K562 (cell line): ENCODE results near the gene KRT1. TPM values are rescaled to one million over a fixed set of nuclear protein-coding genes. Genes with fewer than 3 reads are reported as not detected.

Source experiments
- polyA plus RNA-seq, 8 experiments: library from polyadenylated mRNA; depleted of rRNA in 4 of 8; stranded (reverse) in 5 of 8; unstranded in 3 of 8; fragments of >200 nt; fragmentation: Nextera tagmentation in 2 of 8; fragmentation: Illumina TruSeq in 1 of 8; extraction: Ambion mirVana in 2 of 8; extraction: Trizol in 1 of 8; gene quantifications; 2 replicates each; pipeline versions ENCODE4 v1.2.1 to v1.2.3, GENCODE V29; 2011 to 2014; ENCODE audit warnings: inconsistent platforms in 1 of 8, missing spikeins in 1 of 8
- total RNA-seq, 7 experiments: library from RNA; depleted of rRNA in 6 of 7; stranded (reverse); fragments of >200 nt in 6 of 7; fragmentation: Illumina TruSeq in 2 of 7; extraction: Trizol in 2 of 7; gene quantifications; 2 replicates each; pipeline versions ENCODE4 v1.2.1 to v1.2.3, GENCODE V29; 2011 to 2021; ENCODE audit warnings: low replicate concordance in 1 of 7

Gene KRT1
- total and polyA plus RNA-seq, 9 of the 15 experiments (the other 6 are each of a cell fraction or from before 2014, with no cell fraction given): 0.18 TPM; not detected in 8

Other genes with a start within 250 kb of the KRT1 start
Only the 7 nearest of the 17 such genes appear.
- gene KRT74, start 106.6 kb downstream of the KRT1 start, total RNA-seq (2014; rRNA removed): not detected in 2 replicates
- gene KRT74, start 106.6 kb downstream of the KRT1 start, total RNA-seq (2014; rRNA removed; fragmentation: Illumina TruSeq; extraction: Trizol): not detected in 2 replicates
- gene KRT74, start 106.6 kb downstream of the KRT1 start, total RNA-seq (2015; rRNA removed; fragmentation: Illumina TruSeq; extraction: Trizol): not detected in 2 replicates
- not detected in 2 replicates for gene KRT74, start 106.6 kb downstream of the KRT1 start, total RNA-seq (2021)
- gene KRT74, start 106.6 kb downstream of the KRT1 start, polyA plus RNA-seq (2011; rRNA removed): not detected in 2 replicates
- not detected in 2 replicates for gene KRT74, start 106.6 kb downstream of the KRT1 start, polyA plus RNA-seq (2014; fragmentation: Illumina TruSeq; extraction: Trizol)
- not detected for gene KRT74, start 106.6 kb downstream of the KRT1 start, polyA plus RNA-seq (2014; fragmentation: Nextera tagmentation; extraction: Ambion mirVana)
- not detected in 2 replicates for gene KRT74, start 106.6 kb downstream of the KRT1 start, polyA plus RNA-seq (2014; rRNA removed)
- gene KRT72, start 78.9 kb downstream of the KRT1 start, total RNA-seq (2014; rRNA removed): not detected in 2 replicates
- gene KRT72, start 78.9 kb downstream of the KRT1 start, total RNA-seq (2014; rRNA removed; fragmentation: Illumina TruSeq; extraction: Trizol): not detected in 2 replicates
- gene KRT72, start 78.9 kb downstream of the KRT1 start, total RNA-seq (2015; rRNA removed; fragmentation: Illumina TruSeq; extraction: Trizol): not detected in 2 replicates
- 0.09 TPM in 1 of 2 replicates, not detected in the other for gene KRT72, start 78.9 kb downstream of the KRT1 start, total RNA-seq (2021)
- not detected in 2 replicates for gene KRT72, start 78.9 kb downstream of the KRT1 start, polyA plus RNA-seq (2011; rRNA removed)
- not detected in 2 replicates for gene KRT72, start 78.9 kb downstream of the KRT1 start, polyA plus RNA-seq (2014; fragmentation: Illumina TruSeq; extraction: Trizol)
- gene KRT72, start 78.9 kb downstream of the KRT1 start, polyA plus RNA-seq (2014; fragmentation: Nextera tagmentation; extraction: Ambion mirVana): not detected
- gene KRT72, start 78.9 kb downstream of the KRT1 start, polyA plus RNA-seq (2014; rRNA removed): not detected in 2 replicates
- gene KRT73, start 61.8 kb downstream of the KRT1 start, total RNA-seq (2014; rRNA removed): 0.14 TPM in 1 of 2 replicates, not detected in the other
- not detected in 2 replicates for gene KRT73, start 61.8 kb downstream of the KRT1 start, total RNA-seq (2014; rRNA removed; fragmentation: Illumina TruSeq; extraction: Trizol)
- gene KRT73, start 61.8 kb downstream of the KRT1 start, total RNA-seq (2015; rRNA removed; fragmentation: Illumina TruSeq; extraction: Trizol): 0.11 and 0.18 TPM in 2 replicates
- not detected in 2 replicates for gene KRT73, start 61.8 kb downstream of the KRT1 start, total RNA-seq (2021)
- not detected in 2 replicates for gene KRT73, start 61.8 kb downstream of the KRT1 start, polyA plus RNA-seq (2011; rRNA removed)
- gene KRT73, start 61.8 kb downstream of the KRT1 start, polyA plus RNA-seq (2014; fragmentation: Illumina TruSeq; extraction: Trizol): 0.09 TPM in 1 of 2 replicates, not detected in the other
- not detected for gene KRT73, start 61.8 kb downstream of the KRT1 start, polyA plus RNA-seq (2014; fragmentation: Nextera tagmentation; extraction: Ambion mirVana)
- 0.13 TPM in 1 of 2 replicates, not detected in the other for gene KRT73, start 61.8 kb downstream of the KRT1 start, polyA plus RNA-seq (2014; rRNA removed)
- gene KRT2, start 28.2 kb downstream of the KRT1 start, total RNA-seq (2014; rRNA removed): 0.04 TPM in 1 of 2 replicates, not detected in the other
- 0.04 and 0.10 TPM in 2 replicates for gene KRT2, start 28.2 kb downstream of the KRT1 start, total RNA-seq (2014; rRNA removed; fragmentation: Illumina TruSeq; extraction: Trizol)
- 0.60 and 0.69 TPM in 2 replicates for gene KRT2, start 28.2 kb downstream of the KRT1 start, total RNA-seq (2015; rRNA removed; fragmentation: Illumina TruSeq; extraction: Trizol)
- gene KRT2, start 28.2 kb downstream of the KRT1 start, total RNA-seq (2021): 0.11 TPM in 1 of 2 replicates, not detected in the other
- gene KRT2, start 28.2 kb downstream of the KRT1 start, polyA plus RNA-seq (2011; rRNA removed): 0.03 and 0.04 TPM in 2 replicates
- 0.06 TPM in 1 of 2 replicates, not detected in the other for gene KRT2, start 28.2 kb downstream of the KRT1 start, polyA plus RNA-seq (2014; fragmentation: Illumina TruSeq; extraction: Trizol)
- under 1 TPM; 0.07 to 0.10 TPM for gene KRT2, start 28.2 kb downstream of the KRT1 start, polyA plus RNA-seq (2014; fragmentation: Nextera tagmentation; extraction: Ambion mirVana)
- gene KRT2, start 28.2 kb downstream of the KRT1 start, polyA plus RNA-seq (2014; rRNA removed): 0.17 TPM in 1 of 2 replicates, not detected in the other
- gene KRT77, start 23.1 kb upstream of the KRT1 start, total RNA-seq (2014; rRNA removed): not detected in 2 replicates
- gene KRT77, start 23.1 kb upstream of the KRT1 start, total RNA-seq (2014; rRNA removed; fragmentation: Illumina TruSeq; extraction: Trizol): not detected in 2 replicates
- not detected in 2 replicates for gene KRT77, start 23.1 kb upstream of the KRT1 start, total RNA-seq (2015; rRNA removed; fragmentation: Illumina TruSeq; extraction: Trizol)
- not detected in 2 replicates for gene KRT77, start 23.1 kb upstream of the KRT1 start, total RNA-seq (2021)
- gene KRT77, start 23.1 kb upstream of the KRT1 start, polyA plus RNA-seq (2011; rRNA removed): not detected in 2 replicates
- gene KRT77, start 23.1 kb upstream of the KRT1 start, polyA plus RNA-seq (2014; fragmentation: Illumina TruSeq; extraction: Trizol): not detected in 2 replicates
- not detected for gene KRT77, start 23.1 kb upstream of the KRT1 start, polyA plus RNA-seq (2014; fragmentation: Nextera tagmentation; extraction: Ambion mirVana)
- not detected in 2 replicates for gene KRT77, start 23.1 kb upstream of the KRT1 start, polyA plus RNA-seq (2014; rRNA removed)
- not detected in 2 replicates for gene KRT76, start 96.9 kb upstream of the KRT1 start, total RNA-seq (2014; rRNA removed)
- not detected in 2 replicates for gene KRT76, start 96.9 kb upstream of the KRT1 start, total RNA-seq (2014; rRNA removed; fragmentation: Illumina TruSeq; extraction: Trizol)
- not detected in 2 replicates for gene KRT76, start 96.9 kb upstream of the KRT1 start, total RNA-seq (2015; rRNA removed; fragmentation: Illumina TruSeq; extraction: Trizol)
- not detected in 2 replicates for gene KRT76, start 96.9 kb upstream of the KRT1 start, total RNA-seq (2021)
- not detected in 2 replicates for gene KRT76, start 96.9 kb upstream of the KRT1 start, polyA plus RNA-seq (2011; rRNA removed)
- not detected in 2 replicates for gene KRT76, start 96.9 kb upstream of the KRT1 start, polyA plus RNA-seq (2014; fragmentation: Illumina TruSeq; extraction: Trizol)
- not detected for gene KRT76, start 96.9 kb upstream of the KRT1 start, polyA plus RNA-seq (2014; fragmentation: Nextera tagmentation; extraction: Ambion mirVana)
- not detected in 2 replicates for gene KRT76, start 96.9 kb upstream of the KRT1 start, polyA plus RNA-seq (2014; rRNA removed)
- not detected in 2 replicates for gene KRT3, start 115.7 kb upstream of the KRT1 start, total RNA-seq (2014; rRNA removed)
- gene KRT3, start 115.7 kb upstream of the KRT1 start, total RNA-seq (2014; rRNA removed; fragmentation: Illumina TruSeq; extraction: Trizol): not detected in 2 replicates
- not detected in 2 replicates for gene KRT3, start 115.7 kb upstream of the KRT1 start, total RNA-seq (2015; rRNA removed; fragmentation: Illumina TruSeq; extraction: Trizol)
- not detected in 2 replicates for gene KRT3, start 115.7 kb upstream of the KRT1 start, total RNA-seq (2021)
- gene KRT3, start 115.7 kb upstream of the KRT1 start, polyA plus RNA-seq (2011; rRNA removed): not detected in 2 replicates
- not detected in 2 replicates for gene KRT3, start 115.7 kb upstream of the KRT1 start, polyA plus RNA-seq (2014; fragmentation: Illumina TruSeq; extraction: Trizol)
- not detected for gene KRT3, start 115.7 kb upstream of the KRT1 start, polyA plus RNA-seq (2014; fragmentation: Nextera tagmentation; extraction: Ambion mirVana)
- not detected in 2 replicates for gene KRT3, start 115.7 kb upstream of the KRT1 start, polyA plus RNA-seq (2014; rRNA removed)